Activated CD4-positive, alpha-beta T cell treated with anti-CD3 and anti-CD28 coated beads, Interleukin-2, amount 10 ng/mL, durations not matched to agents 7 days and 5 days (primary cell): Measurements from ENCODE around the gene PRAME. TPM values are rescaled to one million over a fixed set of nuclear protein-coding genes. Genes with fewer than 3 reads are reported as not detected.
"Not testable (repeated sequence)": the region's sequence is repeated elsewhere in the genome, so short reads cannot be mapped to it uniquely, and the experiment has no call there.

Source experiments
- CTCF ChIA-PET: fragments of 350-600 bp; sonication (Branson Sonifier 250); formaldehyde crosslinking; loops from one replicate; lab custom pipeline; 2021; ENCODE audit warnings: antibody characterized with exemption; lab: Charles Lee
- POLR2A ChIA-PET: fragments of 350-600 bp; sonication (Branson Sonifier 250); formaldehyde crosslinking; loops from one replicate; lab custom pipeline; 2021; ENCODE audit warnings: antibody characterized with exemption; lab: Charles Lee
- DNase-seq: peaks from one replicate; pipeline ENCODE4 v3.0.0-alpha.2; 2020
- H3K27ac Mint-ChIP-seq: one replicate; pipeline ENCODE4 v1.8.0; 2021; ENCODE audit warnings: mild to moderate bottlenecking, moderate library complexity, mixed read lengths
- H3K27me3 Mint-ChIP-seq: one replicate; pipeline ENCODE4 v1.8.0; 2021; ENCODE audit warnings: mixed read lengths
- H3K36me3 Mint-ChIP-seq: one replicate; pipeline ENCODE4 v1.8.0; 2021; ENCODE audit warnings: low read depth, mixed read lengths
- H3K4me1 Mint-ChIP-seq: one replicate; pipeline ENCODE4 v1.8.0; 2021; ENCODE audit warnings: mixed read lengths
- H3K4me3 Mint-ChIP-seq: one replicate; pipeline ENCODE4 v1.8.0; 2021; ENCODE audit warnings: mild to moderate bottlenecking, moderate library complexity, mixed read lengths
- H3K9me3 Mint-ChIP-seq: one replicate; pipeline ENCODE4 v1.8.0; 2021; ENCODE audit warnings: mixed read lengths
- total RNA-seq, 2 experiments: library from RNA; stranded (reverse); gene quantifications; one replicate each; pipeline ENCODE4 v1.2.3, GENCODE V29; 2021

Gene PRAME
- total RNA-seq, 2 experiments from 2014 or later: not detected

GRCh38 chr22:22521631-22522030 is 37.4 kb downstream of the PRAME start:
- POLR2A ChIA-PET: no interaction called here
- Mint-ChIP-seq H3K9me3 (no peaks in the 10 kb centered on the region), H3K4me1 (no peaks in the 10 kb centered on the region), H3K36me3 (no peaks in the 10 kb centered on the region), H3K27ac (no peak overlapping the region), H3K27me3 (peaks cover 18% of the 10 kb centered on the region), H3K4me3 (no peak overlapping the region)
- DNase-seq: no peak
- CTCF ChIA-PET: no interaction called here

- no peaks in the 10 kb centered on the region for H3K4me1 Mint-ChIP-seq
- H3K27me3 Mint-ChIP-seq: peaks cover 20% of the 10 kb centered on the region
- H3K27ac Mint-ChIP-seq: no peak overlapping the region
- DNase-seq: no peak
- no peak overlapping the region for H3K4me3 Mint-ChIP-seq
- ChIA-PET CTCF (interaction anchor here (2.2 kb wide), 1 partner anchor 12 kb away, joined by 7 read pairs; the partner anchor contains the start of gene ZNF280B), POLR2A (no interaction called here)
- H3K36me3 Mint-ChIP-seq: no peaks in the 10 kb centered on the region
- no peaks in the 10 kb centered on the region for H3K9me3 Mint-ChIP-seq
Observed at GRCh38 chr22:22520667-22521602, 38.1 kb downstream of the PRAME start.

DNA sequence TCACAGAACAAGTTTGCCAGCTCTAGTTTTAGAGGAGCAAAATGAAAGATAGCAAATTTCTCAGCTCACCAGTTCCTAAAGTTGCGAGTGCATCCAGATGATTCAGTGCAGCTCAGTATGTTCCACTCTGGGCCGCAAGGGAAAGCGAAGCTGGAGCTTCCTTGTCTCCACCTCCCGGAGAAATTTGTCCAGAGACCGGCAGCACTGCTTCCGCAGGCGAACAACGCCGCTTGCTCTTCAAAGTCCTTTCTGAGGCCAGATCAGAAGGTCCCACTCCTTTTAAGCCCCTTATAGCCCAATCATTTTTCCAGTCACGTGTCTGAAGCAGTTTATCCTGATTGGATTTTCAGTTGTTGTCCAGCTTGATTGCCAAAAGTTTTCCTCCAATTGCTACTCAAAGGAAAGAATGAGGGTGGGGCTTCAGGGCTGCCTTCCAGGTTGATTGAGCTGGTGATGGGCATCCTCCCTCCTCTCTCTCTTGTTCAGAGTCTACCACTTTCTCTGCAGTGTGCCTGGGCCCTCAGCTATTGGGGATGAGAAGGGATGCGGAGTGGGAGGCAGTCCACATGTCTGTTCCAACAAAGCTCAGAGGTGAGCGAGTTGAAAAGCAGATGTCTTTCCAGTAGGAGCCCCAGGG is 38.9 kb downstream of the PRAME start, which contains the start of gene ZNF280A:
Gene ZNF280A, minus strand, starts transcription at position 251 of the 637 bp plus-strand sequence. CDS start 4,640 bp downstream, outside the sequence.
- CTCF ChIA-PET: interaction anchor here (0.8 to 2.2 kb wide), 2 partner anchors 11 to 41 kb away, joined by 3 to 7 read pairs; partner anchors contain the start of gene ZNF280B
- no peaks in the 10 kb centered on the region for H3K4me1 Mint-ChIP-seq
- DNase-seq: no peak
- POLR2A ChIA-PET: no interaction called here
- H3K4me3 Mint-ChIP-seq: no peak within 1 kb of the TSS
- no peaks in the 10 kb centered on the region for H3K9me3 Mint-ChIP-seq
- H3K27ac Mint-ChIP-seq: no peak within 1 kb of the TSS
- no peaks in the 10 kb centered on the region for H3K36me3 Mint-ChIP-seq
- peaks cover 22% of the 10 kb centered on the region for H3K27me3 Mint-ChIP-seq

- H3K4me3 Mint-ChIP-seq: no peak overlapping the region
- POLR2A ChIA-PET: no interaction called here
- no peaks in the 10 kb centered on the region for H3K4me1 Mint-ChIP-seq
- no peak overlapping the region for H3K27ac Mint-ChIP-seq
- no peaks in the 10 kb centered on the region for H3K9me3 Mint-ChIP-seq
- no peak for DNase-seq
- H3K36me3 Mint-ChIP-seq: no peaks in the 10 kb centered on the region
- peaks cover 20% of the 10 kb centered on the region for H3K27me3 Mint-ChIP-seq
- CTCF ChIA-PET: interaction anchor here (0.8 to 2.2 kb wide), 2 partner anchors 11 to 41 kb away, joined by 3 to 7 read pairs; partner anchors contain the start of gene ZNF280B
Observed at GRCh38 chr22:22519591-22519990, 39.5 kb downstream of the PRAME start.

- H3K4me1 Mint-ChIP-seq: no peaks in the 10 kb centered on the region
- no peak overlapping the region for H3K4me3 Mint-ChIP-seq
- DNase-seq: no peak
- ChIA-PET CTCF (interaction anchor here (1.6 kb wide), 1 partner anchor 8 kb away, joined by 4 read pairs; the partner anchor contains the start of gene ZNF280B), POLR2A (no interaction called here)
- H3K27ac Mint-ChIP-seq: no peak overlapping the region
- H3K27me3 Mint-ChIP-seq: peaks cover 29% of the 10 kb centered on the region
- no peaks in the 10 kb centered on the region for H3K9me3 Mint-ChIP-seq
- H3K36me3 Mint-ChIP-seq: no peaks in the 10 kb centered on the region
Observed at GRCh38 chr22:22516992-22517391, 42.1 kb downstream of the PRAME start.

- Mint-ChIP-seq H3K27me3 (peaks cover 37% of the 10 kb centered on the region), H3K4me3 (no peak overlapping the region), H3K27ac (no peak overlapping the region), H3K9me3 (peaks cover 5% of the 10 kb centered on the region), H3K36me3 (peaks cover 2% of the 10 kb centered on the region), H3K4me1 (no peaks in the 10 kb centered on the region)
- DNase-seq: no peak
- CTCF ChIA-PET: interaction anchor here (0.6 to 1.2 kb wide), 2 partner anchors 9 to 14 kb away, joined by 3 to 5 read pairs; no protein-coding TSS in a partner anchor
- POLR2A ChIA-PET: no interaction called here
Observed at GRCh38 chr22:22515890-22516289, 43.2 kb downstream of the PRAME start.

- POLR2A ChIA-PET, CTCF ChIA-PET, H3K4me1 Mint-ChIP-seq, H3K27ac Mint-ChIP-seq, H3K36me3 Mint-ChIP-seq, DNase-seq, H3K4me3 Mint-ChIP-seq: not testable (repeated sequence)
- Mint-ChIP-seq H3K9me3 (peaks cover 13% of the 10 kb centered on the region), H3K27me3 (peaks cover 37% of the 10 kb centered on the region)
Observed at GRCh38 chr22:22514431-22514830, 44.6 kb downstream of the PRAME start.

DNA sequence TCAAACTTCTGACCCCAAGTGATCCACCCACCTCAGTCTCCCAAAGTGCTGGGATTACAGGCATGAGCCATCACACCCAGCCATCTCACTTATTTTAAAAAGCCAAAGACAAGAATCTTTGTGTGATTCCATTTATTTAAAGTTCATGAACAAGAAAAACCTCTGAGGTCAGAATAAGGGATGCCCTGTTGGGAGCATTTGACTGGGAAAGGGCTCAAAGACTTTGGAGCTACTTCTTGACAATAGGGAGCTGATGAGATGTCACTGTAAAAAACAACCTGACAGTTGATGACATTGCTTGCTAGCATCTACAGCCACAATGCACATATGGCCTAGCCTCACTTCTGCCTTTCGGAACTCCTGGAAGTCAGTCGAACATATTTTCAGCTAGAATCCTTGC is 45.4 kb downstream of the PRAME start:
- H3K4me3 Mint-ChIP-seq: no peak overlapping the region
- H3K27me3 Mint-ChIP-seq: peaks cover 37% of the 10 kb centered on the region
- peaks cover 7% of the 10 kb centered on the region for H3K36me3 Mint-ChIP-seq
- DNase-seq: no peak
- CTCF ChIA-PET: no interaction called here
- POLR2A ChIA-PET: no interaction called here
- H3K9me3 Mint-ChIP-seq: peaks cover 14% of the 10 kb centered on the region
- H3K27ac Mint-ChIP-seq: no peak overlapping the region
- H3K4me1 Mint-ChIP-seq: peaks cover 5% of the 10 kb centered on the region

- H3K4me1 Mint-ChIP-seq: peaks cover 7% of the 10 kb centered on the region
- H3K9me3 Mint-ChIP-seq: peaks cover 14% of the 10 kb centered on the region
- no peak overlapping the region for H3K4me3 Mint-ChIP-seq
- H3K27me3 Mint-ChIP-seq: peaks cover 37% of the 10 kb centered on the region
- DNase-seq: no peak
- H3K36me3 Mint-ChIP-seq: peaks cover 7% of the 10 kb centered on the region
- ChIA-PET POLR2A (no interaction called here), CTCF (no interaction called here)
- no peak overlapping the region for H3K27ac Mint-ChIP-seq
Observed at GRCh38 chr22:22512951-22513350, 46.1 kb downstream of the PRAME start.

DNA sequence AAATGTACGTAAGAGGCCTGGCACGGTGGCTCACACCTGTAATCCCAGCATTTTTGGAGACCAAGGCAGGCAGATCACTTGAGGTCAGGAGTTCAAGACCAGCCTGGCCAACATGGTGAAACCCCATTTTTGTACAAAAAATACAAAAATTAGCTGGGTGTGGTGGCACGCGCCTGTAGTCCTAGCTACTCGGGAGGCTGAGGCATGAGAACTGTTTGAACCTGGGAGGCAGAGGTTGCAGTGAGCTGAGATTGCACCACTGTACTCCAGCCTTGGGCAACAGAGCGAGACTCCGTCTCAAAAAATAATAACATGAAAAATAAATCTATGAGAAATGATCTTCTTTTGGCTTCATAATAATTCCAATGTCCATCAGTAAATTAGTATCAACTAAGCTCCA is 48.2 kb downstream of the PRAME start:
- POLR2A ChIA-PET, H3K4me3 Mint-ChIP-seq, H3K27ac Mint-ChIP-seq, CTCF ChIA-PET, DNase-seq: not testable (repeated sequence)
- Mint-ChIP-seq H3K9me3 (peaks cover 14% of the 10 kb centered on the region), H3K36me3 (peaks cover 12% of the 10 kb centered on the region), H3K4me1 (peaks cover 12% of the 10 kb centered on the region), H3K27me3 (peaks cover 28% of the 10 kb centered on the region)

DNA sequence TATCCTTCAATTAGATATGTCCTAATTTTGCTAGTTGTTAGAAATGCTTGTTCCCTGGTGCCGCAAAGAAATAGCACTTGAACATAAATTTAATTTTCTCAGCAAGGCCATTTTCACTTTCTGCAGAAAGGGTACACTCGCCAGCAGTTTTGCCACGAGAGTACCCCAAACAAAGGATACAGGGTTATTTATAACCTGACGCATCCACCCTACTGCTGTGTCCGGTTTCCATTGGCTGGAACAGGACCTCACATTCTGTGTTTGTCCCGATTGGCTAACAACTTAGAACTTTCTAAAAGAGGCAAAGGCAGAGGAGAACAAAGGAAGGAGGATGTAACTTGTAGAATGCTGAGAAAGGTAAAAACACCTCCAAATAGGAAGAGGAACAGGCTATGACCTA is 49.2 kb downstream of the PRAME start:
- H3K27ac Mint-ChIP-seq, POLR2A ChIA-PET, DNase-seq, CTCF ChIA-PET, H3K4me3 Mint-ChIP-seq: not testable (repeated sequence)
- H3K9me3 Mint-ChIP-seq: peaks cover 14% of the 10 kb centered on the region
- H3K36me3 Mint-ChIP-seq: peaks cover 14% of the 10 kb centered on the region
- H3K27me3 Mint-ChIP-seq: peaks cover 20% of the 10 kb centered on the region
- H3K4me1 Mint-ChIP-seq: peaks cover 12% of the 10 kb centered on the region

DNA sequence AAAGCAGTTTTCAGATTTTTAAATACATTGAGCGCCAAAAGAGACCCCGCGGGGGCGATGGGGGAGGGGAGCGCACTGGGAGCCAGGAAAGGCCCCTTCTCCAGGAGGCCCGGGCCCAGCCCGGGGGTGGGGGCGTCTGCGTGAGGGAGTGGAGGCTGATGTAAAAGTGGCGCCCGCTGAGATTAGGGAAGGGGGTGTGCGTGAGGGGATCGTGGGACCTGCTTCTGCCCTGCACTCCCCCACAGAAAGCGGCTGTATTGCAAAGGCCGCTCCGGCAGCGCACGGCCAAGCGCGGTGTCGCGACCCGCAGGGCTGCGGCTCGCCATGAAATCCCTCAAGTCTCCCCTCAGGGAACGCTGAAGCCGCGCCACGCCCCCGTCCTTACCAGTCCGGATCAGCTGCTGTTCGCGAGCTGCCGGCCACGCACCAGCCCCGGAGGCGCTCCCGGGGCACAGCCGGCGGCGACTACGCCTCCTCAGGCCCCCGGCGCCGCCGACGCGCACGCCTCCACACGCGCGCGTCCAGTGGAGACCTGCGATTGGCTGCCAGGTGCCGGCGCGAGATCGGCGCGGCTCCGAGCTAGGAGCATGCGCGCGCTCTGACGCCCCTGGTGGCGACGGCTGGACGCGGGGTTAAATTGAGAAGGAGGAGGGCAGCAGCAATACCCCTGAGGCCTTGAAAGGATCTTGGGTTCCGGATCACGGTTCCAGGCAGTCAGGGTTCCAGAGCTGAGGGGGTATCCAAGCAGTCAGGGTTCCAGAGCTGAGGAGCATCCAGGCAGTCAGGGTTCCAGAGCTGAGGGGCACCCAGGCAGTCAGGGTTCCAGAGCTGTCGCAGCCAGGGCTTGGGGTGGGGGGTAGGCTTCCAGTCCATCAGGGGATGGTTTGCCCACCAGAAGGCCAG is 50.5 kb downstream of the PRAME start, which contains the start of gene ZNF280B:
Gene ZNF280B, minus strand, starts transcription at position 469 of the 903 bp plus-strand sequence. CDS start 19,344 bp downstream, outside the sequence.
- DNase-seq: peak; percentile 85
- Mint-ChIP-seq H3K27me3 (peaks cover 20% of the 10 kb centered on the region), H3K4me3 (peak within 1 kb of the TSS; percentile 79), H3K27ac (peak within 1 kb of the TSS; percentile 47), H3K4me1 (peaks cover 12% of the 10 kb centered on the region), H3K9me3 (peaks cover 14% of the 10 kb centered on the region), H3K36me3 (peaks cover 14% of the 10 kb centered on the region)
- ChIA-PET CTCF (interaction anchor here (0.7 to 1.5 kb wide), 9 partner anchors 9 to 84 kb away, joined by 3 to 7 read pairs (median 3); partner anchors contain the start of gene ZNF280A), POLR2A (no interaction called here)
